Measurements from ENCODE around the gene XNDC1N.

XNDC1N gene

GRCh38 chr11:71927820-71928736, at the start of gene XNDC1N:
TSS of gene XNDC1N (minus strand) at chr11:71928594. CDS start at chr11:71923353, 5,241 bp downstream.
- peaks cover 3% of the 10 kb centered on the region for H3K36me3 Mint-ChIP-seq
- ATAC-seq (ENCODE audit: low read depth) (peak; percentile 80), DNase-seq (ENCODE audit: low spot score in 2 of 2) (no peak)
- peaks cover 31% of the 10 kb centered on the region for H3K4me1 Mint-ChIP-seq
- H3K9me3 Mint-ChIP-seq = no peaks in the 10 kb centered on the region
- H3K27me3 Mint-ChIP-seq = no peaks in the 10 kb centered on the region
- peak within 1 kb of the TSS; percentile 94 for H3K4me3 Mint-ChIP-seq
- H3K27ac Mint-ChIP-seq = peak within 1 kb of the TSS; percentile 98

DNA sequence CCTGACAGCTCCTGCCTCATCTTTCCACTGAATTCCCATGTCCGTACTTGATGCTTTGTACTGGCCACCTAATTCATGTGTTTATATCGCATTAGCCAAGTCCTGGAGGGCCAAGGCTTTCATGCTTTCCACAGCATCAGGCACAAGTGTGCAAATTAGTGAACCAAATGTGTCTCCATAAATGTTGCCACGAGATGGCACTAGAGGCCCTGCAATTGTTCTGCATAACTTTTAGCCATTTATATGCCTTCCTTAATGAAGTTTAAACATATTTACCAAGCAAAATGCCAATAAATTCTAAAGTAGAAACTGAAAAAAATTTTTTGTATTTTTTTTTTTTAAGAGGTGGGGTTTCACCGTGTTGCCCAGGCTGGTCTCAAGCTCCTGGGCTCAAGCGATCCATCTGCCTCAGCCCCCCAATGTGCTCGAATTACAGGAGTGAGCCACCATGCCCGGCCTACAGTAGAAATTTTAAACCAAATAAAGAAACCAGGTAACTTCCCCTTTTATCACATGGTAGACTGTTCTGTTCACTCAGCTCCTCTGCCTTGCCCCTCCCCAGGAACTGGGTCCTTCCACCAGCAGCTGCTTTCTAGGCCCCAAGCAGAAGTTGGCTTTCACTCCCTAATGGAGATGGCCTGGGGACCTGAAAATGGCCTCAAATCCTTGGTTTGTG, 49.5 kb upstream of the XNDC1N start:
- H3K9me3 Mint-ChIP-seq = no peaks in the 10 kb centered on the region
- peak overlapping the region; percentile 28 for H3K4me3 Mint-ChIP-seq
- peaks cover 8% of the 10 kb centered on the region for H3K36me3 Mint-ChIP-seq
- no peaks in the 10 kb centered on the region for H3K27me3 Mint-ChIP-seq
- peak overlapping the region; percentile 88 for H3K27ac Mint-ChIP-seq
- H3K4me1 Mint-ChIP-seq = peaks cover 16% of the 10 kb centered on the region
- DNase-seq (ENCODE audit: low spot score in 2 of 2) (peak; percentile 60 to 68), ATAC-seq (ENCODE audit: low read depth) (peak; percentile 99)

GRCh38 chr11:71977090-71977489, 48.7 kb upstream of the XNDC1N start:
- no peak for ATAC-seq (ENCODE audit: low read depth)
- Mint-ChIP-seq H3K4me3 (no peak overlapping the region), H3K4me1 (peaks cover 16% of the 10 kb centered on the region), H3K36me3 (peaks cover 5% of the 10 kb centered on the region), H3K27me3 (no peaks in the 10 kb centered on the region), H3K9me3 (no peaks in the 10 kb centered on the region), H3K27ac (peak overlapping the region; percentile 88)
- DNase-seq (ENCODE audit: low spot score in 2 of 2) = no peak

DNA sequence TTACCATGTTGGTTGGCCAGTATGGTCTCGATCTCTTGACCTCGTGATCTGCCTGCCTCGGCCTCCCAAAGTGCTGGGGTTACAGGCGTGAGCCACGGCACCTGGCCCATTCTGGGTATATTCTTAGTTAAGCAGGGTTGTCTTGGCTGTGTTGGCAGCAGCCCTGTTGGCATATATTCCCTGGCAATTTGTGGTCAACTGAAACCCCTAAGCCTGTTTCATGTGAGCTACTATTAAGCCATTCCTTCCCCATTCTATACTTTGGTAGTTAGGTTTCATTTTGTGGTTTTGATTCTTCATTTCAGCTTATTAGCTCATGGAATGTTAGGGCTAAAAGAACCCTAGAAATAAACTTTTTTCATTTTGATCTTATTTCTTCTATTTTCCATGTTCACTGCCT, 48.2 kb upstream of the XNDC1N start:
- Mint-ChIP-seq H3K27me3 (no peaks in the 10 kb centered on the region), H3K9me3 (no peaks in the 10 kb centered on the region), H3K36me3 (peaks cover 9% of the 10 kb centered on the region), H3K4me3 (no peak overlapping the region), H3K27ac (peak overlapping the region; percentile 88), H3K4me1 (peaks cover 14% of the 10 kb centered on the region)
- DNase-seq (ENCODE audit: low spot score in 2 of 2) (no peak), ATAC-seq (ENCODE audit: low read depth) (no peak)

GRCh38 chr11:71971680-71972079, 43.3 kb upstream of the XNDC1N start:
- Mint-ChIP-seq H3K36me3 (peaks cover 13% of the 10 kb centered on the region), H3K4me1 (peaks cover 3% of the 10 kb centered on the region), H3K27me3 (no peaks in the 10 kb centered on the region), H3K4me3 (no peak overlapping the region), H3K27ac (no peak overlapping the region), H3K9me3 (no peaks in the 10 kb centered on the region)
- DNase-seq (ENCODE audit: low spot score in 2 of 2) (no peak), ATAC-seq (ENCODE audit: low read depth) (no peak)

DNA sequence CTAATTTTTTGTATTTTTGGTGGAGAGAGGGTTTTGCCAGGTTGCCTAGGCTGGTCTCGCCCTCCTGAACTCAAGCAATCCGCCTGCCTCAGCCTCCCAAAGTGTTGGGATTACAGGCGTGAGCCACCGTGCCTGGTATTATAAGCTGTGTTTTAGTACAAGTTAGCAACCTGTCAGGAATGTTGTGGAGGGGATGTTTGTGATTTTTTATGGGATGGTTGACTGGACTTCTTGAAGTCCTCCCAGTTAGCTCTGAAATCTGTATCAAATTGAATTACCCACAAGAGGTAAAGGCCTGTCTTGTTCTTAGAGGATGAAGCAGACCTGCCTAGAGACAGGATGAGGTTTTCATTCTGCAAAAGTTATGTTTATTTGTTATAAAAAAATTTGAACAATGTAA, 36.2 kb upstream of the XNDC1N start:
- peaks cover 10% of the 10 kb centered on the region for H3K4me1 Mint-ChIP-seq
- H3K4me3 Mint-ChIP-seq = no peak overlapping the region
- peaks cover 13% of the 10 kb centered on the region for H3K36me3 Mint-ChIP-seq
- no peak for ATAC-seq (ENCODE audit: low read depth)
- peaks cover 3% of the 10 kb centered on the region for H3K9me3 Mint-ChIP-seq
- no peak for DNase-seq (ENCODE audit: low spot score in 2 of 2)
- no peaks in the 10 kb centered on the region for H3K27me3 Mint-ChIP-seq
- no peak overlapping the region for H3K27ac Mint-ChIP-seq

DNA sequence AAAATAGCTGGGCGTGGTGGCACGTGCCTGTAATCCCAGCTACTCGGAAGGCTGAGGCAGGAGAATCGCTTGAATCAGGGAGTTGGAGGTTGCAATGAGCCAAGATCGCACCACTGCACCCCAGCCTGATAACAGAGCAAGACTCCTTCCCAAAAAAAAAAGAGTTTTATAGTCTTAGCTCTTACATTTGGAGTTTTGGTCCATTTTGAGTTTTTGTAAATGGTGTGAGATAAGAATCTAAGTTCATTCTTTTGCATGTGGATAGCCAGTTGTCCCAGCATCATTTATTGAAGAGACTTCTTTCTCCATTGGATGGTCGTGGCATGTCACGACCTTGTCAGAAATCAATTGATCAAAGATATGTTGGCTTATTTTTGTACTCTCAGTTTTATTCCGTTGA, 35.1 kb upstream of the XNDC1N start:
- H3K27ac Mint-ChIP-seq = no peak overlapping the region
- H3K9me3 Mint-ChIP-seq = peaks cover 3% of the 10 kb centered on the region
- H3K4me3 Mint-ChIP-seq = no peak overlapping the region
- ATAC-seq (ENCODE audit: low read depth) (no peak), DNase-seq (ENCODE audit: low spot score in 2 of 2) (no peak)
- peaks cover 13% of the 10 kb centered on the region for H3K36me3 Mint-ChIP-seq
- H3K27me3 Mint-ChIP-seq = no peaks in the 10 kb centered on the region
- peaks cover 10% of the 10 kb centered on the region for H3K4me1 Mint-ChIP-seq

DNA sequence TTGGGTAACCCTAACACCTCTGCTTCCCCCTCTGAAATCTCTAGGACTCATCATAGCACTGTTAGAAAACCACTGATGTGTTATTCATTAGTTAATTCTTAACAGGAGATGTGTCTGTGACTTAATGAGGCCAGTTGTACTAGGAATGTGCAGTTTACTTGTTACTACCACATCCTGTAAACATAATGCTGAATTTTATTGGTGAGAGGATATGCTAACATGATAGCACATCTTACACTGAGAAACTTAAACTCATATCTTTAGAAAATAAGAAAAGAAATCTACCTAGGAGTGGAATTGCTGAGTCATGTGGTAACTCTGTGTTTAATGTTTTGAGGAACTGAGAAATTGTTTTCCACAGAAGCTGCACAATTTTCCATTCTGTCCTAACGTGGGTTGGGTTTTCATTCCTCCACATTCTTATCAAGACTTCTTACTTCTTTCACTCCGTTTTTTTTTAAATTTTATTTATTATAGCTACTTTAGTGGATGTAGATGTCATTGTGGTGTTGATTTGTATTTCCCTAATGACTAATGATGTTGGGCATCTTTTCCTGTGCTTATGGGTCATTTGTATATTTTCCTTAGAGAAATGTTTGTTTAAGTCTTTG, 34.1 kb upstream of the XNDC1N start:
- Mint-ChIP-seq H3K9me3 (peaks cover 3% of the 10 kb centered on the region), H3K4me3 (no peak overlapping the region), H3K27ac (peak overlapping the region; percentile 50), H3K36me3 (peaks cover 9% of the 10 kb centered on the region), H3K27me3 (no peaks in the 10 kb centered on the region), H3K4me1 (peaks cover 10% of the 10 kb centered on the region)
- DNase-seq (ENCODE audit: low spot score in 2 of 2) = no peak
- peak; percentile 32 for ATAC-seq (ENCODE audit: low read depth)

- ATAC-seq (ENCODE audit: low read depth) (no peak), DNase-seq (ENCODE audit: low spot score in 2 of 2) (no peak)
- H3K4me1 Mint-ChIP-seq = peaks cover 31% of the 10 kb centered on the region
- peaks cover 4% of the 10 kb centered on the region for H3K36me3 Mint-ChIP-seq
- peaks cover 3% of the 10 kb centered on the region for H3K9me3 Mint-ChIP-seq
- peak overlapping the region; percentile 26 for H3K27ac Mint-ChIP-seq
- H3K27me3 Mint-ChIP-seq = no peaks in the 10 kb centered on the region
- H3K4me3 Mint-ChIP-seq = no peak overlapping the region
These were observed 27.6 kb upstream of the XNDC1N start for GRCh38 chr11:71955898-71956456.

GRCh38 chr11:71951741-71952310, 23.4 kb upstream of the XNDC1N start:
- no peak overlapping the region for H3K4me3 Mint-ChIP-seq
- H3K36me3 Mint-ChIP-seq = peaks cover 4% of the 10 kb centered on the region
- H3K4me1 Mint-ChIP-seq = peaks cover 31% of the 10 kb centered on the region
- ATAC-seq (ENCODE audit: low read depth) (no peak), DNase-seq (ENCODE audit: low spot score in 2 of 2) (no peak)
- H3K27me3 Mint-ChIP-seq = no peaks in the 10 kb centered on the region
- H3K9me3 Mint-ChIP-seq = no peaks in the 10 kb centered on the region
- H3K27ac Mint-ChIP-seq = no peak overlapping the region

DNA sequence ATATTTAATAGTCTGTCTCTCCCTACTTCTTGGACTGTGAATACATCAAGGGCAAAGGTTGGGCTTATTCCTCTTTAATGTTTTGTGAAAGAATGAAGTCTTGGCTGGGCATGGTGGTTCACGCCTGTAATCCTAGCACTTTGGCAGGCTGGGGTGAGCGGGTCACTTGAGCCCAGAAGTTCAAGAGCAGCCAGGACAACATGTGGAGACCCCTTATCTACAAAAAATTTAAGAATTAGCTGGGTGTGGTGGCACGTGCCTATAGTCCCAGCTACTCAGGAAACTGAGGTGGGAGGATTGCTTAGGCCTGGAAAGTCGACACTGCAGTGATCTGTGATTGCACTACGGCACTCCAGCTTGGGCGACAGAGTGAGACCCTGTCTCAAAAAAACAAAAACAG, 20.6 kb upstream of the XNDC1N start:
- no peak for DNase-seq (ENCODE audit: low spot score in 2 of 2)
- Mint-ChIP-seq H3K4me1 (peaks cover 21% of the 10 kb centered on the region), H3K27ac (no peak overlapping the region), H3K4me3 (no peak overlapping the region), H3K36me3 (peaks cover 4% of the 10 kb centered on the region), H3K27me3 (no peaks in the 10 kb centered on the region), H3K9me3 (no peaks in the 10 kb centered on the region)
- ATAC-seq (ENCODE audit: low read depth) = no peak

- no peak for ATAC-seq (ENCODE audit: low read depth)
- no peak for DNase-seq (ENCODE audit: low spot score in 2 of 2)
- Mint-ChIP-seq H3K27ac (no peak overlapping the region), H3K4me3 (no peak overlapping the region), H3K4me1 (peaks cover 22% of the 10 kb centered on the region), H3K36me3 (peaks cover 4% of the 10 kb centered on the region), H3K27me3 (no peaks in the 10 kb centered on the region), H3K9me3 (no peaks in the 10 kb centered on the region)
These were observed 20.1 kb upstream of the XNDC1N start for GRCh38 chr11:71948314-71949027.

DNA sequence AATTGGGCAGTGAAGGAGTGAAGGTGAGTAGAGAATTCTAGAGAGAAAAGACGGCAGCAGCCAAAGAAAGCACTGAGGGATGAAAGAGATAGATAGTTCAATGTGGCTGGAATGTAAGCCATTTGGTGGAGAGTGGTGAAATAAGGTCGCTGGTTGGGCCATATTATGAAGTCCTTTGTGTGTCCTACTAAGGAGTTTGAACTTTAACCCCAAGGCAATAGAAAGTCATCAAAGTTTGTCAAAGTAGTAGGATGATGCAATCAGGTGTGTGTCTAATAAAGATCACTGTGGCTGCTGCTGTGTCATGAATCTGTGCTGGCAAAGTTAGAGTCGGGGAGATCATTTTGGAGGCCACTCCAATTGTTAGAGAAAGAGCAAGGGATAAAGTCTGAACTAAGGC, 19.1 kb upstream of the XNDC1N start:
- DNase-seq (ENCODE audit: low spot score in 2 of 2) (no peak), ATAC-seq (ENCODE audit: low read depth) (no peak)
- H3K4me3 Mint-ChIP-seq = no peak overlapping the region
- H3K27ac Mint-ChIP-seq = no peak overlapping the region
- H3K9me3 Mint-ChIP-seq = no peaks in the 10 kb centered on the region
- peaks cover 24% of the 10 kb centered on the region for H3K4me1 Mint-ChIP-seq
- no peaks in the 10 kb centered on the region for H3K27me3 Mint-ChIP-seq
- peaks cover 4% of the 10 kb centered on the region for H3K36me3 Mint-ChIP-seq
